HG02970 (cell line): ENCODE measurements around the gene SPATA9.
"Not testable (repeated sequence)": the region's sequence is repeated elsewhere in the genome, so short reads cannot be mapped to it uniquely, and the experiment has no call there.

Experiments
- ATAC-seq: cut with Tn5 transposase; IDR thresholded peaks from one replicate; pipeline ENCODE4 v1.9.1; 2021; ENCODE audit warnings: mild to moderate bottlenecking, moderate library complexity, moderate number of reproducible peaks; ENCODE audit not compliant: unreplicated experiment, low FRiP score

SPATA9 gene

GRCh38 chr5:95718203-95718602 is 35.4 kb upstream of the SPATA9 start:
- ATAC-seq, result no peak

- ATAC-seq, result no peak
These were observed 34.6 kb upstream of the SPATA9 start for GRCh38 chr5:95717439-95717838.

GRCh38 chr5:95715799-95716461 is 33.1 kb upstream of the SPATA9 start:
- no peak for ATAC-seq

GRCh38 chr5:95713960-95714710 is 31.3 kb upstream of the SPATA9 start:
- ATAC-seq, result no peak

- not testable (repeated sequence) for ATAC-seq
These were observed 30.5 kb upstream of the SPATA9 start for GRCh38 chr5:95713246-95713645.

- ATAC-seq, result no peak
These were observed 29.7 kb upstream of the SPATA9 start for GRCh38 chr5:95712347-95712958.

GRCh38 chr5:95711501-95712346 is 28.9 kb upstream of the SPATA9 start:
- ATAC-seq, result no peak

- not testable (repeated sequence) for ATAC-seq
These were observed 28.1 kb upstream of the SPATA9 start for GRCh38 chr5:95710651-95711500.

- ATAC-seq, result no peak
These were observed 27.3 kb upstream of the SPATA9 start for GRCh38 chr5:95709967-95710650.

GRCh38 chr5:95708876-95709275 is 26.1 kb upstream of the SPATA9 start:
- no peak for ATAC-seq

- ATAC-seq, result not testable (repeated sequence)
These were observed 24.9 kb upstream of the SPATA9 start for GRCh38 chr5:95707534-95708188.

GRCh38 chr5:95707055-95707454 is 24.3 kb upstream of the SPATA9 start:
- no peak for ATAC-seq

GRCh38 chr5:95706196-95706595 is 23.4 kb upstream of the SPATA9 start:
- not testable (repeated sequence) for ATAC-seq

GRCh38 chr5:95704150-95704549 is 21.4 kb upstream of the SPATA9 start:
- no peak for ATAC-seq

- no peak for ATAC-seq
These were observed 18.3 kb upstream of the SPATA9 start for GRCh38 chr5:95701074-95701473.

GRCh38 chr5:95699337-95699736 is 16.5 kb upstream of the SPATA9 start:
- no peak for ATAC-seq

- ATAC-seq, result no peak
These were observed 15.2 kb upstream of the SPATA9 start for GRCh38 chr5:95697781-95698681.

GRCh38 chr5:95690333-95690732 is 7.5 kb upstream of the SPATA9 start:
- no peak for ATAC-seq
